Measurements from ENCODE around the gene TMEM192. TPM values are rescaled to one million over a fixed set of nuclear protein-coding genes. Genes with fewer than 3 reads are reported as not detected.
"Not testable (repeated sequence)": the region's sequence is repeated elsewhere in the genome, so short reads cannot be mapped to it uniquely, and the experiment has no call there.

The TMEM192 gene
- total and polyA plus RNA-seq, 4 experiments from 2014 or later = 11.5 to 18.7 (median 13.6) TPM

DNA sequence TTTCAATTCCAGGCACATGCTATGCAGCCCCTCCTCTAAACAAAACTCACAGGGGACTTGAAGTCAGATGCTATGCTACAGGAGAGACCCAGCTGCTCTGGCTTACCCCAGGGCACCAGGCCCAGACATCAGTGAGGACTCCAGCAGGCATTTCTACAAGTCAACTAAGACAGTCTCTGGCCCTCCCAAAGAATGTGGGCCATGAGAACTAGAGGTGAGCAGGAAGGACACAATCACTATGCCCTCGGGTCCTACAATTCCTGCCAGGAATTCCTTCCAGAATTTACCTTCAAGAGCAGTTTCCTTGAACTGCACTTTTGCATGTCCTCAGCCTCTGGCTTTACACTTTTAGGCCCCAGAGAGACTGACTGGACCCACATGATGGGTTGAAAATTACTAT, 17.4 kb downstream of the TMEM192 start:
- Mint-ChIP-seq H3K36me3 (peaks cover 28 to 34% of the 10 kb centered on the region in 2 donors), H3K9me3 (no peaks in the 10 kb centered on the region), H3K27ac (no peak overlapping the region), H3K4me1 (no peaks in the 10 kb centered on the region), H3K4me3 (no peak overlapping the region), H3K27me3 (no peaks in the 10 kb centered on the region)
- no peak for DNase-seq
- Histone ChIP-seq H3K36me3 (ENCODE audit: insufficient read depth, low read length) (peaks cover 5% of the 10 kb centered on the region), H3K27ac (ENCODE audit: low read depth, low read length) (no peak overlapping the region), H3K4me3 (ENCODE audit: low read length in 2 of 2) (no peak overlapping the region), H3K9me3 (ENCODE audit: control insufficient read depth in 1 of 2, low read length in 2 of 2) (no peaks in the 10 kb centered on the region), H3K27me3 (ENCODE audit: insufficient read depth, low read length) (no peaks in the 10 kb centered on the region), H3K4me1 (ENCODE audit: insufficient read depth, low read length) (no peaks in the 10 kb centered on the region)
- POLR2A ChIA-PET (ENCODE audit: partially characterized antibody) = no interaction called here
- CTCF ChIA-PET (ENCODE audit: partially characterized antibody) = interaction anchor here (0.6 kb wide), 1 partner anchor 19 kb away, joined by 3 read pairs; no protein-coding TSS in a partner anchor
- intact Hi-C loops (cut with micrococcal nuclease) = loop anchor here (5.0 to 10.0 kb wide), 2 partner anchors 1410 to 1543 kb away; no protein-coding TSS in a partner anchor

DNA sequence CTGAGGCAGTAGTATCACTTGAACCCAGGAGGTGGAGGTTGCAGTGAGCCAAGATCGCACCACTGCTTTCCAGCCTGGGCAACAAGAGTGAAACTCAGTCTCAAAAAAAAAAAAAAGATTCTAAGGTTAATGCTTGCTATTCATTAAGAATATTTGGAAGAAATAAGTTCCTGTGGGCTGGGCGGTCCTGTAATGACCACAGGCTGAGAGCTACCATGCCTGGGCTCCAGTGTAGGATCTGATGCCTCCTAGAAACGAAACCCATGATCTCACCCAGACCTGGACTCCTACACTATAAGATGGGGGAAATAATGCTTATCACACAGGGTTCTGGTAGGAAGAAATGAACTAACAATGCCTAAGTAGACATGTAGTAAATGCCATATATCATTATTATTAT, 17.8 kb downstream of the TMEM192 start:
- POLR2A ChIA-PET (ENCODE audit: partially characterized antibody) = no interaction called here
- Mint-ChIP-seq H3K4me1 (no peaks in the 10 kb centered on the region), H3K9me3 (no peaks in the 10 kb centered on the region), H3K4me3 (no peak overlapping the region), H3K27ac (no peak overlapping the region), H3K27me3 (no peaks in the 10 kb centered on the region), H3K36me3 (peaks cover 29 to 32% of the 10 kb centered on the region in 2 donors)
- Histone ChIP-seq H3K27ac (ENCODE audit: low read depth, low read length) (no peak overlapping the region), H3K9me3 (ENCODE audit: control insufficient read depth in 1 of 2, low read length in 2 of 2) (no peaks in the 10 kb centered on the region), H3K27me3 (ENCODE audit: insufficient read depth, low read length) (no peaks in the 10 kb centered on the region), H3K36me3 (ENCODE audit: insufficient read depth, low read length) (peaks cover 5% of the 10 kb centered on the region), H3K4me1 (ENCODE audit: insufficient read depth, low read length) (no peaks in the 10 kb centered on the region), H3K4me3 (ENCODE audit: low read length in 2 of 2) (no peak overlapping the region)
- no peak for DNase-seq
- intact Hi-C loops (cut with micrococcal nuclease) = loop anchor here (5.0 to 10.0 kb wide), 2 partner anchors 1410 to 1543 kb away; no protein-coding TSS in a partner anchor
- CTCF ChIA-PET (ENCODE audit: partially characterized antibody) = no interaction called here

DNA sequence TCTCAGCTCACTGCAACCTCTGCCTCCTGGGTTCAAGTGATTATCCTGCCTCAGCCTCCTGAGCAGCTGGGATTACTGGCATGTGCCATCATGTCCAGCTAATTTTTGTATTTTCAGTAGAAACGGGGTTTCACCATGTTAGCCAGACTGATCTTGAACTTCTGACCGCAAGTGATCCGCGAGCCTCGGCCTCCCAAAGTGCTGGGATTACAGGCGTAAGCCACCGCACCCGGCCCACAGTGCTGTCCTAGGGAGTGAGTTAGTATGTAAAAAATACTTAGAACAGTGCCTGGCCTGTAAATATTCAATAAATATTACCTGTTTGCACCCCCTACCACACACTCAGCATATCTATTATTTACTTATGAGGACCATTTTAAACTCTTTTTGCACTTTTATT, 20.5 kb downstream of the TMEM192 start:
- H3K36me3 ChIP-seq (ENCODE audit: insufficient read depth, low read length); POLR2A ChIA-PET (ENCODE audit: partially characterized antibody); DNase-seq; H3K27ac Mint-ChIP-seq; H3K27me3 Mint-ChIP-seq; H3K4me3 ChIP-seq (ENCODE audit: low read length in 2 of 2); H3K27me3 ChIP-seq (ENCODE audit: insufficient read depth, low read length); H3K4me3 Mint-ChIP-seq; H3K27ac ChIP-seq (ENCODE audit: low read depth, low read length); H3K4me1 ChIP-seq (ENCODE audit: insufficient read depth, low read length); H3K4me1 Mint-ChIP-seq; H3K9me3 ChIP-seq (ENCODE audit: control insufficient read depth in 1 of 2, low read length in 2 of 2); CTCF ChIA-PET (ENCODE audit: partially characterized antibody); H3K9me3 Mint-ChIP-seq: not testable (repeated sequence)
- intact Hi-C loops (cut with micrococcal nuclease) = loop anchor here (10.0 kb wide), 1 partner anchor 1407 kb away; no protein-coding TSS in a partner anchor
- H3K36me3 Mint-ChIP-seq = peaks cover 35% of the 10 kb centered on the region in 2 donors

DNA sequence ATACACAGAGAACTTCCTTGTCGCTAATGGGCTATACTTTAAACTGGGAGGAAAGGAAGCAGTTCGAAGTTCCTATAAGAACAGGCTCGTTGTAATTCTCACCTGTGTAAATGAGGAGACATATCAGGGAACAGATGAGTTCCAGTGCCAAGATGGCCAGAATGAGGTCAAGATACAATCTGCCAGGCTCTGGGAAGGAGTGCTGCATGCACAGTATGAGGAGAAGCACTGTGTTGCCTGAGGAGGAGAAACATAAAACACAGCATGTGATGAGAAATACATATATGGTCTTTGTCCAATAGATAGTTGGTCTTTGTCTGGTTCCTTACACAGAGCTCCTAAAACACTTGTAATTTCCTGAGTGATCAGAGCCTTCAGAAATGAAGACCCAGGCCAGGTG, 24.3 kb downstream of the TMEM192 start:
- no peak for DNase-seq
- Histone ChIP-seq H3K36me3 (ENCODE audit: insufficient read depth, low read length) (peaks cover 14% of the 10 kb centered on the region), H3K4me1 (ENCODE audit: insufficient read depth, low read length) (no peaks in the 10 kb centered on the region), H3K27ac (ENCODE audit: low read depth, low read length) (no peak overlapping the region), H3K4me3 (ENCODE audit: low read length in 2 of 2) (no peak overlapping the region), H3K27me3 (ENCODE audit: insufficient read depth, low read length) (no peaks in the 10 kb centered on the region), H3K9me3 (ENCODE audit: control insufficient read depth in 1 of 2, low read length in 2 of 2) (no peaks in the 10 kb centered on the region)
- ChIA-PET CTCF (ENCODE audit: partially characterized antibody) (interaction anchor here (1.9 kb wide), 1 partner anchor 9 kb away, joined by 7 read pairs; no protein-coding TSS in a partner anchor), POLR2A (ENCODE audit: partially characterized antibody) (no interaction called here)
- Mint-ChIP-seq H3K27ac (no peak overlapping the region), H3K27me3 (no peaks in the 10 kb centered on the region), H3K4me1 (no peaks in the 10 kb centered on the region), H3K4me3 (no peak overlapping the region), H3K36me3 (peaks cover 44 to 47% of the 10 kb centered on the region in 2 donors), H3K9me3 (no peaks in the 10 kb centered on the region)
- intact Hi-C loops (cut with micrococcal nuclease) = no loop called here

DNA sequence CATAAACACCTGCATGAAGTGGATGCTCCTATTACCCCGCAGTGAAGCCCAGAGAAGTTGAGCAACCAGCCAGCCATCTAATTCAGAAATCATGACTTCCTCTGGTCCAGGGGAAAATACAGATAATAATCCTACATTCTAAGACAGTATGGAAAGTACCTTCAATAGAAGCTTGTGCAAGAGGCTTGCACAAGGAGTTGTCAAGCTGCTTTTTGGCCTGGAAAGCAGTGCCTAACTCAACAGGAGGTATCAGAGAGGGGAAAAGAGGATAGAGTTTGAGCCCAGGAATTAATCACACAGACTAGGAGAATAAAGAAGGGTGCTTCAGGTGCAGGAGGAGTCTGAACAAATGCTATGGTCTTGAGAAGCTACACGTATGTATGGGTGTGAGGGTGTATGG, 26.7 kb downstream of the TMEM192 start:
- intact Hi-C loops (cut with micrococcal nuclease) = no loop called here
- peak overlapping the region in 2 of 7 donors; percentile 9 to 38 for H3K27ac Mint-ChIP-seq

DNA sequence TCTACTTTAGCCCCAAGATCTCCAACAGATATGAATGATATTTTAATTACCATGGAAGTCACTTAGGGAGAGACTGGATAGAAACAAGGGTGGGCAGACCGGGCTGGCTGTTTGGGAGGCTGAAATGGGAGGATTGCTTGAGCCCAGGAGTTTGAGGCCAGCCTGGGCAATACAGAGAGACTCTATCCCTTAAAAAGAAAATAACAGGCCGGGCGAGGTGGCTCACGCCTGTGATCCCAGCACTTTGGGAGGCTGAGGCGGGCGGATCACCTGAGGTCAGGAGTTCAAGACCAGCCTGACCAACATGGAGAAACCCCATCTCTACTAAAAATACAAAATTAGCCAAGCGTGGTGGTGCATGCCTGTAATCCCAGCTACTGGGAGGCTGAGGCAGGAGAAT, 27.9 kb downstream of the TMEM192 start:
- H3K4me3 ChIP-seq (ENCODE audit: low read length in 2 of 2); H3K4me1 ChIP-seq (ENCODE audit: insufficient read depth, low read length); H3K27me3 ChIP-seq (ENCODE audit: insufficient read depth, low read length); H3K4me3 Mint-ChIP-seq; H3K27ac ChIP-seq (ENCODE audit: low read depth, low read length); H3K4me1 Mint-ChIP-seq; intact Hi-C loops (cut with micrococcal nuclease); H3K9me3 ChIP-seq (ENCODE audit: control insufficient read depth in 1 of 2, low read length in 2 of 2); POLR2A ChIA-PET (ENCODE audit: partially characterized antibody); H3K27ac Mint-ChIP-seq; DNase-seq; H3K9me3 Mint-ChIP-seq; H3K27me3 Mint-ChIP-seq: not testable (repeated sequence)
- H3K36me3 Mint-ChIP-seq = peaks cover 35 to 36% of the 10 kb centered on the region in 2 donors
- peaks cover 14% of the 10 kb centered on the region for H3K36me3 ChIP-seq (ENCODE audit: insufficient read depth, low read length)
- CTCF ChIA-PET (ENCODE audit: partially characterized antibody) = interaction anchor here (1.2 kb wide), 1 partner anchor 8 kb away, joined by 3 read pairs; no protein-coding TSS in a partner anchor

More for the DNA sequence above, 26.7 kb downstream of the TMEM192 start:
- ChIA-PET CTCF (ENCODE audit: partially characterized antibody) (interaction anchor here (0.6 to 1.2 kb wide), 3 partner anchors 10 to 30 kb away, joined by 3 read pairs; no protein-coding TSS in a partner anchor), POLR2A (ENCODE audit: partially characterized antibody) (interaction anchor here (0.6 kb wide), 1 partner anchor 24 kb away, joined by 5 read pairs; no protein-coding TSS in a partner anchor)
- Histone ChIP-seq H3K4me3 (ENCODE audit: low read length in 2 of 2) (no peak overlapping the region), H3K9me3 (ENCODE audit: control insufficient read depth in 1 of 2, low read length in 2 of 2) (no peaks in the 10 kb centered on the region), H3K4me1 (ENCODE audit: insufficient read depth, low read length) (no peaks in the 10 kb centered on the region), H3K36me3 (ENCODE audit: insufficient read depth, low read length) (peaks cover 14% of the 10 kb centered on the region), H3K27me3 (ENCODE audit: insufficient read depth, low read length) (no peaks in the 10 kb centered on the region), H3K27ac (ENCODE audit: low read depth, low read length) (no peak overlapping the region)
- Mint-ChIP-seq H3K4me3 (no peak overlapping the region), H3K27me3 (no peaks in the 10 kb centered on the region), H3K36me3 (peaks cover 34 to 37% of the 10 kb centered on the region in 2 donors), H3K4me1 (no peaks in the 10 kb centered on the region), H3K9me3 (no peaks in the 10 kb centered on the region)
- DNase-seq = no peak

DNA sequence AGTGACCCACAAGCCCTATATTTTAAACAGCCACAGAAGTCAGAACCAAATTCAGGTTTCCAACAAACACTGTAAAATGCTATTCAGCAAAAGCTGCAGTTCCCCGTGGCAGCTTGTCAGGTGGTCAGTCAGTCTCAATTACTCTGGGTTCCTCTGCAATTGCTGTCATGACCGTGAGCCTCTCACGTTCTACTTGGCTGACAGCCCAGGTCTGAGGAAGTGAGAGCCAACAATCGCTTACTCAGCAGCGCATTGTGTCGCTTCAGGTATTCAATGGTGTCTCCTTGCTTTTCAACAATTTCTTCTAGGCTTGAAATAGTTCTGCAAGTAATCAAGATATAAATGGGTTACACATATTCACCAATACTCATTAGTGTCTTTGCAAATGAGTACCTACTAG, 33.2 kb downstream of the TMEM192 start:
- Mint-ChIP-seq H3K27me3 (no peaks in the 10 kb centered on the region), H3K4me3 (no peak overlapping the region), H3K36me3 (peaks cover 27 to 34% of the 10 kb centered on the region in 2 donors), H3K4me1 (no peaks in the 10 kb centered on the region), H3K9me3 (no peaks in the 10 kb centered on the region), H3K27ac (no peak overlapping the region)
- peaks cover 4% of the 10 kb centered on the region for H3K36me3 ChIP-seq (ENCODE audit: insufficient read depth, low read length)
- no peak for DNase-seq
- H3K27ac ChIP-seq (ENCODE audit: low read depth, low read length) = no peak overlapping the region
- H3K9me3 ChIP-seq (ENCODE audit: control insufficient read depth in 1 of 2, low read length in 2 of 2) = no peaks in the 10 kb centered on the region
- POLR2A ChIA-PET (ENCODE audit: partially characterized antibody) = no interaction called here
- CTCF ChIA-PET (ENCODE audit: partially characterized antibody) = no interaction called here
- intact Hi-C loops (cut with micrococcal nuclease) = no loop called here
- no peaks in the 10 kb centered on the region for H3K27me3 ChIP-seq (ENCODE audit: insufficient read depth, low read length)
- H3K4me1 ChIP-seq (ENCODE audit: insufficient read depth, low read length) = no peaks in the 10 kb centered on the region
- H3K4me3 ChIP-seq (ENCODE audit: low read length in 2 of 2) = no peak overlapping the region
